GM23338 (cell line): Measurements from ENCODE around the gene SORCS2. TPM values are rescaled to one million over a fixed set of nuclear protein-coding genes. Genes with fewer than 3 reads are reported as not detected.
A peak's percentile ranks its signal among the peaks of the same experiment; 100 is the strongest.

Source experiments
- ATAC-seq: fragments of 200-7000 bp; cut with Tn5 transposase; 3 replicates; pipeline ENCODE4 v1.9.1; 2020
- DNase-seq: peaks from one replicate; pipeline ENCODE4 v3.0.0-alpha.2; 2015; ENCODE audit warnings: low spot score
- H2AFZ ChIP-seq: fragments of 200-600 bp; sonication (generic); 2 replicates; pipeline ENCODE4 v1.8.0; 2016; ENCODE audit warnings: antibody characterized with exemption, mild to moderate bottlenecking, moderate library complexity
- H3F3A ChIP-seq: fragments of 200-600 bp; sonication (generic); replicated peaks from 2 replicates; pipeline ENCODE4 v1.8.0; 2017; ENCODE audit warnings: antibody characterized with exemption, mixed run types, low read depth
- H3K27ac ChIP-seq: fragments of 200-600 bp; sonication (generic); 2 replicates; pipeline ENCODE4 v1.6.1; 2016; ENCODE audit warnings: low read depth
- H3K27me3 ChIP-seq: fragments of 200-600 bp; sonication (generic); 2 replicates; pipeline ENCODE4 v1.8.0; 2016; ENCODE audit warnings: mild to moderate bottlenecking, mixed run types, moderate library complexity; ENCODE audit not compliant: insufficient read depth
- H3K36me3 ChIP-seq: fragments of 200-600 bp; sonication (generic); 2 replicates; pipeline ENCODE4 v1.8.0; 2016; ENCODE audit warnings: mild to moderate bottlenecking; ENCODE audit not compliant: insufficient read depth
- H3K4me1 ChIP-seq: fragments of 200-600 bp; sonication (generic); 2 replicates; pipeline ENCODE4 v1.8.0; 2016; ENCODE audit warnings: mild to moderate bottlenecking, moderate library complexity; ENCODE audit not compliant: insufficient read depth
- H3K4me2 ChIP-seq: fragments of 200-600 bp; sonication (generic); 2 replicates; pipeline ENCODE4 v1.7.1; 2017; ENCODE audit warnings: mixed run types
- H3K4me3 ChIP-seq: fragments of 200-600 bp; sonication (generic); 2 replicates; pipeline ENCODE4 v1.6.1; 2016; ENCODE audit warnings: mixed run types
- H3K79me2 ChIP-seq: fragments of 200-600 bp; sonication (generic); replicated peaks from 2 replicates; pipeline ENCODE4 v1.8.0; 2017; ENCODE audit warnings: mild to moderate bottlenecking; ENCODE audit not compliant: insufficient read depth
- H3K9me2 ChIP-seq: fragments of 200-600 bp; sonication (generic); 2 replicates; pipeline ENCODE4 v1.8.0; 2017; ENCODE audit not compliant: insufficient read depth
- H4K20me1 ChIP-seq: fragments of 200-600 bp; sonication (generic); replicated peaks from 2 replicates; pipeline ENCODE4 v1.8.0; 2017; ENCODE audit warnings: mild to moderate bottlenecking; ENCODE audit not compliant: insufficient read depth
- H3K27ac Mint-ChIP-seq: 2 replicates; pipeline ENCODE4 v1.8.0; 2020; ENCODE audit warnings: inconsistent platforms, mild to moderate bottlenecking, moderate library complexity, mixed read lengths
- H3K27me3 Mint-ChIP-seq: 3 replicates; pipeline ENCODE4 v1.8.0; 2022; ENCODE audit warnings: low read depth, mild to moderate bottlenecking, moderate library complexity, mixed read lengths, inconsistent platforms; ENCODE audit not compliant: insufficient read depth, poor library complexity
- H3K36me3 Mint-ChIP-seq: 3 replicates; pipeline ENCODE4 v1.8.0; 2021; ENCODE audit warnings: low read depth, mild to moderate bottlenecking, inconsistent platforms, moderate library complexity, mixed read lengths
- H3K4me1 Mint-ChIP-seq: 3 replicates; pipeline ENCODE4 v1.8.0; 2020; ENCODE audit warnings: mild to moderate bottlenecking, inconsistent platforms, mixed read lengths
- H3K4me3 Mint-ChIP-seq: 3 replicates; pipeline ENCODE4 v1.8.0; 2021; ENCODE audit warnings: moderate library complexity, mild to moderate bottlenecking, inconsistent platforms, mixed read lengths
- H3K9me3 Mint-ChIP-seq: 3 replicates; pipeline ENCODE4 v1.8.0; 2020; ENCODE audit warnings: moderate library complexity, mild to moderate bottlenecking, inconsistent platforms, mixed read lengths
- CREB1 ChIP-seq: fragments of 250-450 bp; sonication (Bioruptor Pico); IDR thresholded peaks from 2 replicates; pipeline ENCODE4 v1.5.0; 2020; ENCODE audit warnings: low read depth, mild to moderate bottlenecking, moderate library complexity
- ETS1 ChIP-seq: IDR thresholded peaks from 2 replicates; pipeline ENCODE4 v1.6.1; 2016; ENCODE audit warnings: antibody characterized with exemption
- EZH2 ChIP-seq: fragments of 200-600 bp; sonication (generic); IDR thresholded peaks from one replicate; pipeline ENCODE4 v1.8.0; 2017; ENCODE audit warnings: antibody characterized with exemption, mild to moderate bottlenecking, low read depth; ENCODE audit not compliant: unreplicated experiment
- JUNB ChIP-seq: IDR thresholded peaks from one replicate; pipeline ENCODE4 v1.6.1; 2016; ENCODE audit warnings: antibody characterized with exemption; ENCODE audit not compliant: unreplicated experiment
- ZNF114 ChIP-seq: fragments of 250-450 bp; sonication (Bioruptor Pico); IDR thresholded peaks from 2 replicates; pipeline ENCODE4 v1.5.0; 2020; ENCODE audit warnings: mild to moderate bottlenecking, moderate library complexity
- ZNF462 ChIP-seq: fragments of 250-450 bp; sonication (Bioruptor Pico); IDR thresholded peaks from 2 replicates; pipeline ENCODE4 v1.5.0; 2020; ENCODE audit warnings: mild to moderate bottlenecking, moderate library complexity
- polyA plus RNA-seq: library from polyadenylated mRNA; unstranded; fragments of >200 nt; fragmentation: Nextera tagmentation; extraction: Ambion mirVana; gene quantifications from 2 replicates; pipeline ENCODE4 v1.2.1, GENCODE V29; 2016
- total RNA-seq: library from RNA; depleted of rRNA; stranded (reverse); fragments of >200 nt; shearing (Covaris generic); gene quantifications from 2 replicates; pipeline ENCODE4 v1.2.3, GENCODE V29; 2014

The SORCS2 gene
- total and polyA plus RNA-seq, 2 experiments from 2014 or later: 0.47 to 2.4 TPM

GRCh38 chr4:7595934-7596461 is 403.7 kb downstream of the SORCS2 start (continued):
- TF ChIP-seq ZNF462 (CRISPR knock-in tag): no peak
- no peak for TF ChIP-seq CREB1 (CRISPR knock-in tag)
- no peak for TF ChIP-seq ETS1
- TF ChIP-seq JUNB: no peak

GRCh38 chr4:7596918-7597606 is 404.7 kb downstream of the SORCS2 start:
- peak; percentile 30 for DNase-seq
- peaks cover 7% of the 10 kb centered on the region; the same call in 1 of the 3 replicates for H3K9me3 Mint-ChIP-seq
- peaks cover 26% of the 10 kb centered on the region for H3K4me1 Mint-ChIP-seq
- no peaks in the 10 kb centered on the region for H3K36me3 ChIP-seq
- H3K36me3 Mint-ChIP-seq: peaks cover 4% of the 10 kb centered on the region; the same call in 1 of the 3 replicates
- no peaks in the 10 kb centered on the region for H3K79me2 ChIP-seq
- no peaks in the 10 kb centered on the region for H3K27me3 ChIP-seq
- peaks cover 21% of the 10 kb centered on the region for H3K4me1 ChIP-seq
- no peak overlapping the region for H3K4me3 Mint-ChIP-seq
- peak overlapping the region; percentile 59; the same call in 1 of the 2 replicates for H2AFZ ChIP-seq
- peak overlapping the region; percentile 35; the same call in 1 of the 2 replicates for H3K27ac Mint-ChIP-seq
- 0 out of 2 replicates have a peak overlapping the region, but pooled peaks have one; percentile 51 for H3K4me2 ChIP-seq
- no peak overlapping the region for H3K4me3 ChIP-seq
- H3K27ac ChIP-seq: no peak overlapping the region
- no peaks in the 10 kb centered on the region for H3F3A ChIP-seq
- peaks cover 21% of the 10 kb centered on the region for H3K27me3 Mint-ChIP-seq
- no peaks in the 10 kb centered on the region for H3K9me2 ChIP-seq
- H4K20me1 ChIP-seq: no peaks in the 10 kb centered on the region
- TF ChIP-seq EZH2 (no peak), ZNF114 (CRISPR knock-in tag) (no peak)
- no peak; the same call in 2 of the 3 replicates for ATAC-seq
